Stimulated activated CD4-positive, alpha-beta T cell treated with anti-CD3 and anti-CD28 coated beads, Interleukin-4, amount 100 ng/mL, for 4 hours (primary cell): Measurements from ENCODE around the gene DDX46.
"Not testable (repeated sequence)": the region's sequence is repeated elsewhere in the genome, so short reads cannot be mapped to it uniquely, and the experiment has no call there.

Experiments
- DNase-seq, 2 experiments: peaks; one replicate each; pipeline ENCODE4 v3.0.0-alpha.2; 2020

The DDX46 gene

DNA sequence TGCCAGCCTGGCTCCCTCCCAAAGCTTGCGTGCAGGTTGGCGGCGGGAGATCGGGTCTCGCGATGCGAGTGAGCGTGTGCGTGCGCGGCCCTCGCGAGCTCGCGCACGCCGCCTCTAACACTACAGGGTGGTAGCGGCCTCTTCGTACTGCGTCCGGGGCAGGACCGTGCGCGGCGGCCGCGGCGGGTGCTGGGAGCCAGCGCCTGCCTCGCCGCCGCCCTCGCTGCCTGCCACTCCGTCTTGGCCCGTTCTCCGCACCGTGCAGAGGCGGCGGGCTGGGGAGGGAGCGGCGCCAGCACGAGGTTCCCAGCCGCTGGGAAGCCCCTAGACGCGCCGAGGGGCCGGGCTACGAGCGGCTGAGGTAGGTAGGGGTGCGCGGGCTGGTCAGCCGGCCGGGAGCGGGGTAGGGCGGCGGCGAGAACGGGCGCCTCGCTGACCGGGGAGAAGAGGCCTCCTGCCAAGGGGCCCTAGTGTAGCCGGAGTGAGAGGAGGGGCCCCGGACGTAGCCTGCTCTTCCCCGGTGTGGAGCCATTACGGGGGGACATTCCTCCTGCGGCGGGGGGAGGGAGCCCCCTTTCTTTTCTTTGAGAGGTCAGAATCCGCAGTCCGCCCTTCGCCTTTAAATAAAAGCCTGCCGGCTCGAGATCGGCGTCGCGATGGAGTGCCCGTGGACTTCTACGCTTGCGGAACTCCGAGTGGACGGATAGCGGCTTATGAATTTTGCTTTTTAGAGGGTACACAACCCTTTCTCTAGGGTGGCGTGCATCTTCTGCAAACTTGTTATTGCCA lies 87.5 kb downstream of the DDX46 start, which contains the start of gene C5orf24:
Gene C5orf24, plus strand, starts transcription at position 117 of the 789 bp plus-strand sequence. CDS start 8,933 bp downstream, outside the sequence.
- peak; percentile 88 to 91 for DNase-seq

- DNase-seq = peak in 1 of 2 experiments; percentile 11
Observed at GRCh38 chr5:134846641-134846960, 88.0 kb downstream of the DDX46 start.

DNA sequence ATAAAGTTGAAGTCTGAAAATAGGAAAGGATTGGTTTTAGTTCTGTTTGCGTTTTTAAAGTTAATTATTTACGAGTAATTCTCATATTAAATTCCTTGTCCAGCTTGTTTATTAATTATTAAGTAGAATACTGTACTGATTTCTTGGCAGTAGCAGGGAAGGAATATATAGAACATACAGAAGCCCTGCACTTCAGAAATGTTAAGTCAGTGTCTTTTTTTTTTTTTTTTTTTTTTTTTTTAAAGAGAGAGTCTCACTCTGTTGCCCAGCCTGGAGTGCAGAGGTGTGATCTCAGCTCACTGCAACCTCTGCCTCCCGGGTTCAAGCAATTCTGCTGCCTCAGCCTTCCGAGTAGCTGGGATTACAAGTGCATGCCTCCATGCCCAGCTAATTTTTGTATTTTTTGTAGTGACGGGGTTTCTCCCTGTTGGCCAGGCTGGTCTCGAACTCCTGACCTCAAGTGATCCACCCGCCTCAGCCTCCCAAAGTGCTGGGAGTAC lies 90.9 kb downstream of the DDX46 start:
- not testable (repeated sequence) for DNase-seq

- DNase-seq = no peak
Observed at GRCh38 chr5:134851307-134851923, 92.8 kb downstream of the DDX46 start.

DNA sequence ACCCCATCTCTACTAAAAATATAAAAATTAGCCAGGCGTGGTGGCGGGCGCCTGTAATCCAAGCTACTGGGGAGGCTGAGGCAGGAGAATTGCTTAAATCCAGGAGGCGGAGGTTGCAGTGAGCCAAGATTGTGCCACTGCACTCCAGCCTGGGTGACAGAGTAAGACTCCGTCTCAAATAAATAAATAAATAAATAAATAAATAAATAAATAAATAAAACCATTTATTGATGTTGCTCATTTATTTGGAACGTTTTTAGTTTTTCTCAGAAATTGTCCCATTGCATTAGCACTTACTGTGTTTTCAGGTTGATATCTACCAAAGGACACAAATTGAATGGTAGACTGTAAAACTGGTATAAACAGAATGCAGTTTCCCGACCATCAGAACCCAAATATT lies 97.9 kb downstream of the DDX46 start:
- DNase-seq = not testable (repeated sequence)

DNA sequence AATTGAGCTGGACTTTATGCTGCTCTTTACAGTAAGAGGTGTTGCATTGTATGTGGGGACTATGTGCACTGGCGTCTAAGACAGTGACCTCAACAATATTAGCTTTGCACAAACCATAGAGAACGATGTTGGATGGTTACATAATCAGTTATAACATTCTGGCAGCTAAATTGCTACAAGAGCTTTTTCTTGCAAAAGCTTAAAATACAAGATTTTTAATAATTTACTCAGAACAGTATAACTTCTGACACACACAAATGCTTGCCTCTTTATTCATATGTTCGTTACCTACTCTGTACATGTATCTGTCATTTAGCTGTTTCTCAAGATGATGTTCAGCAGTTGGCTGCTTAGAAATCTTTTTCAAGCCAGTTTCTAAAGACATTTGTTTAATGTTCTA lies 98.8 kb downstream of the DDX46 start:
- no peak for DNase-seq

- no peak for DNase-seq
Observed at GRCh38 chr5:134864707-134865106, 106.1 kb downstream of the DDX46 start.

GRCh38 chr5:134873494-134873893 lies 114.9 kb downstream of the DDX46 start:
- no peak for DNase-seq

- DNase-seq = peak; percentile 73 to 76
Observed at GRCh38 chr5:134873987-134874830, 115.6 kb downstream of the DDX46 start, which contains the start of gene TXNDC15. TXNDC15 (plus strand) TSS chr5:134874371; CDS start chr5:134874428, 57 bp downstream.

GRCh38 chr5:134874831-134875655 lies 116.5 kb downstream of the DDX46 start:
- DNase-seq = peak; percentile 3 to 31

GRCh38 chr5:134877159-134877558 lies 118.6 kb downstream of the DDX46 start:
- no peak for DNase-seq

GRCh38 chr5:134878403-134878802 lies 119.8 kb downstream of the DDX46 start:
- no peak for DNase-seq

DNA sequence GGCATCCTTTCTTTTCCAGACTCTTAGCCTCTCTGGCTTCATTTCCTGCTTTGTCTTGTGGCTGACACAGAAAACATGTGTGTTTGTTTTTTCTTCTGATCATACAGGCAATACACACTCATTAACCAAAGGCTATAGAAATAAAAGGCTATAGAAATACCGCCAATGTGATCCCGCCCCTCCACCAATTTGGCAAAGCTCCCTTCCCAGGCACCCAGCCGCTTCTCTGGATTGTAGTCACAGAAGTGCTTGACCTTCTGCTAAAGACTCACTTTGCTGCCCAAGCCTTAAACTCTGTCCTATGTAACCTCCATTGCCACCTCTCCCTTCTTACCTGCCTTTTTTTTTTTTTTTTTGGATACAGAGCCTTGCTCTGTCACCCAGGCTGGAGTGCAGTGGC lies 120.9 kb downstream of the DDX46 start:
- DNase-seq = no peak
